WI38 (cell line): Measurements from ENCODE around the gene TBX18.

Experiments
- H3K4me3 ChIP-seq: 2 replicates; pipeline ENCODE4 v1.5.1; 2011; ENCODE audit warnings: low read depth, mild to moderate bottlenecking, control low read depth, low read length
- CTCF ChIP-seq: IDR thresholded peaks from 2 replicates; pipeline ENCODE4 v1.5.1; 2012; ENCODE audit warnings: low read depth, mild to moderate bottlenecking, control low read depth, low read length

Gene TBX18

GRCh38 chr6:84731401-84731800, 33.0 kb downstream of the TBX18 start:
- TF ChIP-seq CTCF, result no peak
- H3K4me3 ChIP-seq, result no peak overlapping the region

GRCh38 chr6:84728602-84729001, 35.8 kb downstream of the TBX18 start:
- peak; percentile 15; the same call in 1 of the 2 replicates for TF ChIP-seq CTCF
- no peak overlapping the region for H3K4me3 ChIP-seq

GRCh38 chr6:84719152-84719551, 45.2 kb downstream of the TBX18 start:
- H3K4me3 ChIP-seq, result no peak overlapping the region
- TF ChIP-seq CTCF, result no peak

GRCh38 chr6:84718038-84718955, 46.1 kb downstream of the TBX18 start:
- H3K4me3 ChIP-seq, result no peak overlapping the region
- no peak for TF ChIP-seq CTCF

GRCh38 chr6:84709121-84709520, 55.3 kb downstream of the TBX18 start:
- TF ChIP-seq CTCF, result no peak
- H3K4me3 ChIP-seq, result no peak overlapping the region

GRCh38 chr6:84707171-84707570, 57.2 kb downstream of the TBX18 start:
- TF ChIP-seq CTCF, result no peak
- H3K4me3 ChIP-seq, result no peak overlapping the region

GRCh38 chr6:84696166-84696565, 68.2 kb downstream of the TBX18 start:
- TF ChIP-seq CTCF, result no peak
- H3K4me3 ChIP-seq, result no peak overlapping the region
